ENCODE data around the gene HIVEP2. TPM values are rescaled to one million over a fixed set of nuclear protein-coding genes. Genes with fewer than 3 reads are reported as not detected.

Gene HIVEP2
- total and polyA plus RNA-seq, 2 donors from 2014 or later: 2.4 to 26.0 TPM

- H3K36me3 ChIP-seq (ENCODE audit: control insufficient read depth in 2 of 3, insufficient read depth in 3 of 3, low read length in 3 of 3): peaks cover 0 to 11% (median 4%) of the 10 kb centered on the region in 3 donors
- H3K9ac ChIP-seq (ENCODE audit: low read length in 3 of 3): no peak overlapping the region
- no peaks in the 10 kb centered on the region for H3K27me3 ChIP-seq (ENCODE audit: control insufficient read depth, insufficient read depth, low read length)
- H3K4me1 ChIP-seq (ENCODE audit: control insufficient read depth in 2 of 3, insufficient read depth in 2 of 3, low read depth in 1 of 3, low read length in 3 of 3): no peaks in the 10 kb centered on the region
- no peak overlapping the region for H3K4me3 ChIP-seq (ENCODE audit: low read length in 3 of 3)
- no peaks in the 10 kb centered on the region for H3K9me3 ChIP-seq (ENCODE audit: control insufficient read depth in 2 of 3, insufficient read depth in 1 of 3, low read length in 3 of 3)
- H3K27ac ChIP-seq (ENCODE audit: low read depth in 2 of 2, low read length in 2 of 2): no peak overlapping the region
- TF ChIP-seq, protein P1, sequence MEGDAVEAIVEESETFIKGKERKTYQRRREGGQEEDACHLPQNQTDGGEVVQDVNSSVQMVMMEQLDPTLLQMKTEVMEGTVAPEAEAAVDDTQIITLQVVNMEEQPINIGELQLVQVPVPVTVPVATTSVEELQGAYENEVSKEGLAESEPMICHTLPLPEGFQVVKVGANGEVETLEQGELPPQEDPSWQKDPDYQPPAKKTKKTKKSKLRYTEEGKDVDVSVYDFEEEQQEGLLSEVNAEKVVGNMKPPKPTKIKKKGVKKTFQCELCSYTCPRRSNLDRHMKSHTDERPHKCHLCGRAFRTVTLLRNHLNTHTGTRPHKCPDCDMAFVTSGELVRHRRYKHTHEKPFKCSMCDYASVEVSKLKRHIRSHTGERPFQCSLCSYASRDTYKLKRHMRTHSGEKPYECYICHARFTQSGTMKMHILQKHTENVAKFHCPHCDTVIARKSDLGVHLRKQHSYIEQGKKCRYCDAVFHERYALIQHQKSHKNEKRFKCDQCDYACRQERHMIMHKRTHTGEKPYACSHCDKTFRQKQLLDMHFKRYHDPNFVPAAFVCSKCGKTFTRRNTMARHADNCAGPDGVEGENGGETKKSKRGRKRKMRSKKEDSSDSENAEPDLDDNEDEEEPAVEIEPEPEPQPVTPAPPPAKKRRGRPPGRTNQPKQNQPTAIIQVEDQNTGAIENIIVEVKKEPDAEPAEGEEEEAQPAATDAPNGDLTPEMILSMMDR (IDR thresholded peaks at IDR 0.05; ENCODE audit: borderline replicate concordance, extremely low read depth, insufficient read depth): no peak
- FAIRE-seq: no peak
- DNase-seq: no peak
- intact Hi-C loops (cut with DNase I): no loop called here
Measured at GRCh38 chr6:142765306-142765705, 179.7 kb downstream of the HIVEP2 start.

DNA sequence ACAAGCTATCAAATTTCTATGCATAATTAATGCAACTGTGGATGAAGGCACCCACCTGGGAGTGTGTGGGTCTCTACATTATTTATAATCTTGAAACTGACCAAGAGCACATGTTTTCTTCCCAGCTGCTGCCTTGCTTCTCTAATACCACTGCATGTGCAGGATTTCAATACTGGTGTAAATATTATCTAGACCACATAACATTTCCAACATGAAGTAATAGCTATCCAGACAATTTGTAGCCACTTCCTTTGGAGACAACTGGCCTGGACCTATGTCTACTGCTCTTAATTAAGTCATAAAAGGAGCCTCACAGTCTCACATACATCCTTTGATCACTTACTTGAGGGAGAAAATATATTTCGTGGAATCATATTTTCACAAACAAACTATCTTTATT is 180.7 kb downstream of the HIVEP2 start:
- Histone ChIP-seq H3K27ac (ENCODE audit: low read depth in 2 of 2, low read length in 2 of 2) (no peak overlapping the region), H3K4me1 (ENCODE audit: control insufficient read depth in 2 of 3, insufficient read depth in 2 of 3, low read depth in 1 of 3, low read length in 3 of 3) (no peaks in the 10 kb centered on the region), H3K27me3 (ENCODE audit: control insufficient read depth, insufficient read depth, low read length) (no peaks in the 10 kb centered on the region), H3K9me3 (ENCODE audit: control insufficient read depth in 2 of 3, insufficient read depth in 1 of 3, low read length in 3 of 3) (no peaks in the 10 kb centered on the region), H3K36me3 (ENCODE audit: control insufficient read depth in 2 of 3, insufficient read depth in 3 of 3, low read length in 3 of 3) (peaks cover 0 to 18% (median 13%) of the 10 kb centered on the region in 3 donors), H3K9ac (ENCODE audit: low read length in 3 of 3) (no peak overlapping the region), H3K4me3 (ENCODE audit: low read length in 3 of 3) (no peak overlapping the region)
- DNase-seq: peak in 1 of 5 donors; percentile 6
- intact Hi-C loops (cut with DNase I): no loop called here
- FAIRE-seq: no peak
- TF ChIP-seq, protein P1 (IDR thresholded peaks at IDR 0.05; ENCODE audit: borderline replicate concordance, extremely low read depth, insufficient read depth): no peak

- intact Hi-C loops (cut with DNase I): no loop called here
- no peak for FAIRE-seq
- H3K27me3 ChIP-seq (ENCODE audit: control insufficient read depth, insufficient read depth, low read length): no peaks in the 10 kb centered on the region
- TF ChIP-seq, protein P1 (IDR thresholded peaks at IDR 0.05; ENCODE audit: borderline replicate concordance, extremely low read depth, insufficient read depth): no peak
- no peak overlapping the region for H3K27ac ChIP-seq (ENCODE audit: low read depth in 2 of 2, low read length in 2 of 2)
- no peak for DNase-seq
- no peak overlapping the region for H3K4me3 ChIP-seq (ENCODE audit: low read length in 3 of 3)
- H3K9me3 ChIP-seq (ENCODE audit: control insufficient read depth in 2 of 3, insufficient read depth in 1 of 3, low read length in 3 of 3): no peaks in the 10 kb centered on the region
- no peak overlapping the region for H3K9ac ChIP-seq (ENCODE audit: low read length in 3 of 3)
- H3K36me3 ChIP-seq (ENCODE audit: control insufficient read depth in 2 of 3, insufficient read depth in 3 of 3, low read length in 3 of 3): peaks cover 0 to 19% (median 15%) of the 10 kb centered on the region in 3 donors
- no peaks in the 10 kb centered on the region for H3K4me1 ChIP-seq (ENCODE audit: control insufficient read depth in 2 of 3, insufficient read depth in 2 of 3, low read depth in 1 of 3, low read length in 3 of 3)
Measured at GRCh38 chr6:142763205-142763604, 181.8 kb downstream of the HIVEP2 start.

DNA sequence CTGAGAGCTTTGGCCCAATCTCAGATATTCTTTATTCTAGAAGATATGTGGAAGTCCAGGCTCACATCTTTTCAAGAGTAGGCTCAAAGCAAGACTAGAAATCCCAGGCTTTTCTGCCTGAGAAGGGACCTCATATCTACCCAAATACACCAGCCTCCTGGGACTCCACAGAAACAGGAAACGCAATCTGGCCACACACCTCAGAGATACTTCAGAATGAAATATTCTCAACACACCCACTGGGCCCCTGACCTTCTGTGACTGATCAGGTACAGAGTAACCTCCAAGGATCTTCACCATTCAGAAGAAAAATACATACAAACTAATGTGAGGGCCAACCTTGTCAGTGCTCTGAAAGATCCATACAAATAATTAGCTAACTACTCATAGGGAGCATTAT is 183.2 kb downstream of the HIVEP2 start:
- H3K9me3 ChIP-seq (ENCODE audit: control insufficient read depth in 2 of 3, insufficient read depth in 1 of 3, low read length in 3 of 3): no peaks in the 10 kb centered on the region
- no peak for DNase-seq
- no peak for FAIRE-seq
- TF ChIP-seq, protein P1 (IDR thresholded peaks at IDR 0.05; ENCODE audit: borderline replicate concordance, extremely low read depth, insufficient read depth): no peak
- H3K36me3 ChIP-seq (ENCODE audit: control insufficient read depth in 2 of 3, insufficient read depth in 3 of 3, low read length in 3 of 3): peaks cover 0 to 16% (median 15%) of the 10 kb centered on the region in 3 donors
- H3K4me1 ChIP-seq (ENCODE audit: control insufficient read depth in 2 of 3, insufficient read depth in 2 of 3, low read depth in 1 of 3, low read length in 3 of 3): no peaks in the 10 kb centered on the region
- H3K27me3 ChIP-seq (ENCODE audit: control insufficient read depth, insufficient read depth, low read length): no peaks in the 10 kb centered on the region
- no peak overlapping the region for H3K9ac ChIP-seq (ENCODE audit: low read length in 3 of 3)
- H3K4me3 ChIP-seq (ENCODE audit: low read length in 3 of 3): no peak overlapping the region
- H3K27ac ChIP-seq (ENCODE audit: low read depth in 2 of 2, low read length in 2 of 2): no peak overlapping the region
- intact Hi-C loops (cut with DNase I): no loop called here
